Activated T-cell treated with anti-CD3 and anti-CD28 coated beads, Interleukin-2, amount 50 U/mL, for 4 hours (primary cell): ENCODE results near the gene RSPO3. TPM values are rescaled to one million over a fixed set of nuclear protein-coding genes. Genes with fewer than 3 reads are reported as not detected.
"Not testable (repeated sequence)": the region's sequence is repeated elsewhere in the genome, so short reads cannot be mapped to it uniquely, and the experiment has no call there.

Experiments used
- ATAC-seq, 2 donors: fragments of 200-7000 bp; cut with Tn5 transposase; one replicate each; pipeline ENCODE4 v1.10.0; 2021
- DNase-seq: peaks from one replicate; pipeline ENCODE4 v3.0.0-alpha.2; 2020
- H3K27me3 Mint-ChIP-seq: one replicate; pipeline ENCODE4 v1.8.0; 2021; ENCODE audit warnings: low read depth, mixed read lengths
- H3K36me3 Mint-ChIP-seq: one replicate; pipeline ENCODE4 v1.8.0; 2022; ENCODE audit warnings: mixed read lengths; ENCODE audit not compliant: insufficient read depth
- H3K4me1 Mint-ChIP-seq: one replicate; pipeline ENCODE4 v1.8.0; 2021; ENCODE audit warnings: low read depth, mixed read lengths
- H3K4me3 Mint-ChIP-seq: one replicate; pipeline ENCODE4 v1.8.0; 2021; ENCODE audit warnings: mild to moderate bottlenecking, moderate library complexity, mixed read lengths
- H3K9me3 Mint-ChIP-seq: one replicate; pipeline ENCODE4 v1.8.0; 2021; ENCODE audit warnings: mixed read lengths
- total RNA-seq, 3 donors: library from RNA; stranded (reverse); gene quantifications; one replicate each; pipeline ENCODE4 v1.2.1, GENCODE V29; 2021

Gene RSPO3
- total RNA-seq, 3 donors from 2014 or later = not detected

GRCh38 chr6:127214531-127214930 lies 96.1 kb downstream of the RSPO3 start:
- H3K9me3 Mint-ChIP-seq, H3K4me1 Mint-ChIP-seq, H3K27me3 Mint-ChIP-seq, H3K36me3 Mint-ChIP-seq, ATAC-seq, DNase-seq, H3K4me3 Mint-ChIP-seq: not testable (repeated sequence)

- Mint-ChIP-seq H3K27me3 (peaks cover 16% of the 10 kb centered on the region), H3K4me3 (no peak overlapping the region), H3K9me3 (no peaks in the 10 kb centered on the region), H3K36me3 (no peaks in the 10 kb centered on the region), H3K4me1 (no peaks in the 10 kb centered on the region)
- ATAC-seq (no peak), DNase-seq (no peak)
Observed at GRCh38 chr6:127215931-127216330, 97.5 kb downstream of the RSPO3 start.

- Mint-ChIP-seq H3K9me3 (no peaks in the 10 kb centered on the region), H3K27me3 (peaks cover 10% of the 10 kb centered on the region), H3K4me1 (no peaks in the 10 kb centered on the region), H3K4me3 (no peak overlapping the region), H3K36me3 (no peaks in the 10 kb centered on the region)
- no peak for ATAC-seq
- no peak for DNase-seq
Observed at GRCh38 chr6:127216810-127217789, 98.6 kb downstream of the RSPO3 start.

- H3K36me3 Mint-ChIP-seq = no peaks in the 10 kb centered on the region
- H3K27me3 Mint-ChIP-seq = peaks cover 10% of the 10 kb centered on the region
- no peaks in the 10 kb centered on the region for H3K9me3 Mint-ChIP-seq
- no peak for ATAC-seq
- H3K4me3 Mint-ChIP-seq = no peak overlapping the region
- no peak for DNase-seq
- no peaks in the 10 kb centered on the region for H3K4me1 Mint-ChIP-seq
Observed at GRCh38 chr6:127219869-127220268, 101.4 kb downstream of the RSPO3 start.

GRCh38 chr6:127221201-127221600 lies 102.7 kb downstream of the RSPO3 start:
- H3K4me1 Mint-ChIP-seq = no peaks in the 10 kb centered on the region
- no peaks in the 10 kb centered on the region for H3K36me3 Mint-ChIP-seq
- no peaks in the 10 kb centered on the region for H3K9me3 Mint-ChIP-seq
- H3K4me3 Mint-ChIP-seq = no peak overlapping the region
- H3K27me3 Mint-ChIP-seq = peaks cover 10% of the 10 kb centered on the region
- DNase-seq (no peak), ATAC-seq (no peak)

GRCh38 chr6:127222418-127222817 lies 103.9 kb downstream of the RSPO3 start:
- DNase-seq (no peak), ATAC-seq (no peak)
- peaks cover 11% of the 10 kb centered on the region for H3K27me3 Mint-ChIP-seq
- H3K36me3 Mint-ChIP-seq = no peaks in the 10 kb centered on the region
- H3K4me3 Mint-ChIP-seq = no peak overlapping the region
- H3K9me3 Mint-ChIP-seq = no peaks in the 10 kb centered on the region
- no peaks in the 10 kb centered on the region for H3K4me1 Mint-ChIP-seq

- DNase-seq (no peak), ATAC-seq (no peak)
- H3K36me3 Mint-ChIP-seq = no peaks in the 10 kb centered on the region
- H3K4me3 Mint-ChIP-seq = no peak overlapping the region
- H3K9me3 Mint-ChIP-seq = no peaks in the 10 kb centered on the region
- H3K27me3 Mint-ChIP-seq = peaks cover 24% of the 10 kb centered on the region
- H3K4me1 Mint-ChIP-seq = no peaks in the 10 kb centered on the region
Observed at GRCh38 chr6:127225497-127225896, 107.0 kb downstream of the RSPO3 start.

GRCh38 chr6:127233819-127234218 lies 115.3 kb downstream of the RSPO3 start:
- not testable (repeated sequence) for H3K9me3 Mint-ChIP-seq, DNase-seq, H3K4me1 Mint-ChIP-seq, H3K4me3 Mint-ChIP-seq, H3K36me3 Mint-ChIP-seq, ATAC-seq
- peaks cover 21% of the 10 kb centered on the region for H3K27me3 Mint-ChIP-seq

GRCh38 chr6:127243501-127243900 lies 125.0 kb downstream of the RSPO3 start:
- peaks cover 19% of the 10 kb centered on the region for H3K27me3 Mint-ChIP-seq

More at GRCh38 chr6:127243501-127243900, 125.0 kb downstream of the RSPO3 start:
- Mint-ChIP-seq H3K4me3 (no peak overlapping the region), H3K4me1 (no peaks in the 10 kb centered on the region), H3K36me3 (no peaks in the 10 kb centered on the region), H3K9me3 (no peaks in the 10 kb centered on the region)
- DNase-seq (no peak), ATAC-seq (no peak)

Other genes starting within 250 kb of the RSPO3 start
- gene RNF146, start 148.2 kb downstream of the RSPO3 start, total RNA-seq = 10 to 100 TPM; 14.5 to 15.8 (median 15.1) TPM
- gene ECHDC1, start 224.9 kb downstream of the RSPO3 start, total RNA-seq = 10 to 100 TPM; 80.3 to 88.1 (median 86.5) TPM